GM19463 (cell line): ENCODE results near the gene CDH18.
"Not testable (repeated sequence)": the region's sequence is repeated elsewhere in the genome, so short reads cannot be mapped to it uniquely, and the experiment has no call there.

Experiments used
- ATAC-seq: cut with Tn5 transposase; IDR thresholded peaks from one replicate; pipeline ENCODE4 v1.9.1; 2021; ENCODE audit warnings: mild to moderate bottlenecking, moderate library complexity; ENCODE audit not compliant: unreplicated experiment

The CDH18 gene

DNA sequence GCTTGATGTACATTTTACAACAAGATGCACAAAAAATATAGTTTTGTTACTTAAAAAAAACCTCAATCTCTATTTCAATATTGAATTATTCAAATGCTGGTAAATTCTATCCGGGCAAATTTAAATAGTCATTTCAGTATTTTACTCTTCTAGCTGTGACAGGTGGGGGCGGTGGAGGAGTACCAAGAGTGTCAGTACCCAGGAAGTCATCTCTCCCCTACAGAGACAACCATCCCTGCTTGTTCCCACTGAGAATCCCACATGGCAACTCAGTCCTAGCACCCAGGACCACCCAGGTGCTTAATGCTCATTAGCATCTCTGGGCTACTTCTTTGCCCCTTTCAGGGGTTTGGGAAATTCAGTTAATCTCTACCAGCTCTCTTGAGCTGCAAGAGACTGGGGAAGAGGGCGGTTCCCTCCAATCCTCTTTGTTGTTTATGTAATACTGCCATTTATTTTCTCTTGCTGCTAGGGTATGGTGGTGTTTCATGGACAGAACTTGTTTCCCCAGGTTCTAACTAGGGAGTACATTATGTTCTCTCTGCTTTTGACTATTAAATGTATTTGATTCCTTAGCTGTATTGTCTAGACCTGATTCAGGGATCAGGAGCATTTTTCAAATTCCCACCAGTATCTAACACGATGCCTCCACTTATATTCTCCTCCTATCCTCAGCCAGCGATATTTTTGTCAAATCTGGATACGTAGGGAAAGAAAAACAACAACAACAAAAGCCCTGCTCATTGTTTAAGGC lies 122.5 kb downstream of the CDH18 start:
- no peak for ATAC-seq

GRCh38 chr5:19862711-19863110 lies 125.3 kb downstream of the CDH18 start:
- no peak for ATAC-seq

- no peak for ATAC-seq
Observed at GRCh38 chr5:19859020-19859419, 129.0 kb downstream of the CDH18 start.

DNA sequence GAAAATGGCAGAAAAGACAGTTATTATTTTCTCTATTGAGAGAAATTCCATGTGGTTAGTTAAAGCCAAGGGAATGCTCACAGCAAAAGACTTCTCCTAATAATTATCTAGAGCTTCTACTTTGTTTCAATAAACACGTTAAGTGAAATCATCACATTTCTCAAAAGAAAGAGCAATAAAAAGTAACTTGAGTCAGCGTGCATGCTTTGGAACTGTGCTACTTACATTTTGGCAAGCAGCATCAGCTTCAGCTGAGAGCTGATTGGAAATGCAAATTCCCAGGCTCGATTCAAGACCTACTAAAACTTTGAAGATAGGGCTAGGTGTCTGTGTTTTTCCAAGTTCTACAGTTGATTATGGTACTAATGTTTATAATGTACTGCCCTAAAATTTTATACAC lies 132.1 kb downstream of the CDH18 start:
- ATAC-seq, result no peak

DNA sequence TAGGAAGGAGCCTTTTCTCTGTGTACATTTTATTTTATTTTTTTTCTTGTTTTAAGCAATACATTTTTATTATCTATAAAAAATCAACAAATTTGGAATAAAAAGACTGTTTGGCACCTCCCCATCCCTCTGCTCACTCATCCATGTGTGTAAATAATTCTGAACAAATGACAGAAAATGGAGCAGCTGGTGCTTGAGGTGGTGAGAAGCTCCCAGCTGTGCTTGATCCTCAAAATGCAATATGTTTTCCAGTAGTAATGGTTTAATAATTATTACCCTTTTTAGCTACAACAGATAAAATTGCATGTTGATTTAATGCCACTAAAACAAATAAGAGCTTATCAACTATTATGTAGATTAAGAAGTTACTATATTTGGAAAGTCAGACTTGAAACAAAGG lies 132.5 kb downstream of the CDH18 start:
- no peak for ATAC-seq

DNA sequence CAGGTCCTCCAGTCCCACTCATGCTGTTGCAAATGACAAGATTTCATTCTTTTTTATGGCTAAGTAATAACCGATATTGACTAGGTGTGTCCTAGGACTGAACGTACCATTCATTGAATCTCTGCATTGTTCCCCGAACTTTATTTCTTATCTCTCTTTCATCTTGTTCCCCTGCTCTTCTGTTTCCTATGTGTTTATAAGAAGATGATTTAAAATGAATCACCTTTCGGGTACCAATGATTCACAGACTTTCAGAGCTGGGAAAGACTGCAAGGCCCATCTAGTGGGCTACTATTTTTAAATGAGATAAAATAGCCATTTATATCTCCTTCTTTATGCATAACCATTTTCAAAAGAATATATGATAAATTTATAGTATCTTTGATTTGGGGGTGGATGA lies 133.0 kb downstream of the CDH18 start:
- no peak for ATAC-seq

DNA sequence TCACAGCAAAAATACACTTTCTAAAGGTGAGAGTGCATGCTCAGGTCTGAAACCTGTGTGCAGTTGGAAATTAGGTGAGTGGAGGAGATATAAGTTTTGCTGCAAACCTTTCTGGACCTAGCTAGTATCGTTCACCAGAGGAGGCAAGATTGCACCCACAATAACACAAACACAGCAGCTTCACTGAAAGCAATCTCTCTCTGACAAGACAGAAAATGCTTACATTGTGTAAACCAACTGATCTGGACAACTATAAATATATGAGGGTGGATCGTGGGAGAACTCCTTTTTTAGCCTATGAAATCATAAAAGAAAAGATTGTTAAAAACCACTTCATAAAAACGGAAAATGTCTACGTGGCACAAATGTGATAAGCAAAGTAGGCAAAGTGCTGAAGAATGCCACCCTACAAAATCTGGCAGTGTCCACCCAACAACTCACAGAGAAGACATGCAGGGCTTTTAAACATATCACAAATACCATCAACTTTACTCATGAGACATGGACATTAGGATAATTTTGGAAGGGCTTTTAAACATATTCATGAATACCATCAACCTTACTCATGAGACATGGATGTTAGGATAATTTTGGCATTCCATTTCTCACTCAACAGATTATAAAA lies 134.3 kb downstream of the CDH18 start:
- no peak for ATAC-seq

- ATAC-seq, result no peak
Observed at GRCh38 chr5:19837536-19838174, 150.3 kb downstream of the CDH18 start.

DNA sequence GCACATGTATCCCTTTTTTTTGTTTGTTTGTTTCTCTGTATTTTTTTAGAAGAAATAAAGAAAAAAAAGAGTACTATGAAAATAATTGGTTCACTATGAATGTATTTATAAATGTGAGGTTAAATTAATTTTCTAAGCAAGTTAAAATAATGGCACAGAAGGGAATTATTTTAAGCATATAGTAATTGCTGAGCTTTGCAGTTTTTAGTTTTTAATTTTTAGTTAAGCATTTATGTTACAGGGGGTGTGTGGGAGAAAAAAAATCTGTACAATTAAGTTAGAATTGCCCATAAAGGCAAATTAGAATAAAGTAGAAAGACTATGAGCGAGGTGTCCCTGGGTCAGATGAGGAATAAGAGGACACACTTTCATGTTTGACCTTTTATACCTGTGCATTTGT lies 152.6 kb downstream of the CDH18 start:
- ATAC-seq, result no peak

GRCh38 chr5:19812720-19813119 lies 175.3 kb downstream of the CDH18 start:
- ATAC-seq, result not testable (repeated sequence)

DNA sequence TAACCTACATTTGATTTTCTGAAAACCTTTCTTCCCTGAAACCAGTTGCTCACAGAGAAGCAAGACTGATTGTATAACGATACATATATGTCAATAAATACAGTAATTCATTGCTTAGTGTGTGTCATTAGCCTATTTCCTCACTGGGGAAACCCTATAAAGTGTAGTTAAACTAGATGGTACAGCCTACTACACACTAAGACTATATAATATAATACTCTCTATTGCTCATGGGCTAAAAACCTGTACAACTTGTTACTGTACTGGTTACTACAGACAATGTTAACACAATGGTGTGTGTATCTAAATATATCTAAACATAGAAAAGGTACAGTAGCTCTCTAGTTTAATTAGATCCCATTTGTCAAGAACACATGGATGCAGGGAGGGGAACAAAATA lies 181.2 kb downstream of the CDH18 start:
- ATAC-seq, result no peak

DNA sequence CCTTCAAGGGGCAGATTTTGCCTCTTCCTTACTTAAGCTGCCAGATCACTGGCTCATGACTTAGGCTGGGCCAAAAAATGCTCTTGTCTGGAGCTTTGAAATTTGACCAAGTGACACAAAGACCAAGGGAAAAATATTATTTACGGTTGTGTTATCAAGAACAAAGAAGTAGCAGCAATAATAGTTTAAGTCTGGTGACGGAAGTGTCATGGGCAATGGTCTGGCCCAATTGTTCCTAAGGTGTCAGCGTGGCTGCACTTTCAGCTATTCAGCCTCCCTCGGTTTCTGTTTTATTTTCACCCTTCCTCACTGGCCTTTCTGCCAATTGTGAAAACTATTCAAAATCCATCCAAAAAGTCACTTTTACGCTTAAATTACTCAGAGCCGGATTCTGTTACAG lies 185.3 kb downstream of the CDH18 start:
- ATAC-seq, result no peak

DNA sequence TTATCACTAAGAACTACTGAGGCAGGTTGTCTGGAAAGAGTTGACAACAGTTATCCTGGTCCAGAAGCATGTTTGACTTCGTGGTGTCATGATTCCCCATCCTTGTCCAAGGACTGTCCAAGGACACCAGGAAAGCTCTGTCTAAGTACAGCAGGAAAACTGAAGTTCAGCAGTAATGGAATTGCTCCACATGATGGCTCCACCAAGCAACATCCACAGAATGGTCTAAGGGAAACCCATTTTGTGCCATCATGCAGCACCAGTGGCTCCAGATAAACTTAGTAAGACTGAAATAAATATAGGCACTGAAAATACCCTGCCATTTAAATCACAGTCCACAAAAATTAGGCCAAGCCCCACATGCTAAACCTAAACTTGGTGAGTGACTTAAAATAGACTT lies 192.8 kb downstream of the CDH18 start:
- ATAC-seq, result no peak

DNA sequence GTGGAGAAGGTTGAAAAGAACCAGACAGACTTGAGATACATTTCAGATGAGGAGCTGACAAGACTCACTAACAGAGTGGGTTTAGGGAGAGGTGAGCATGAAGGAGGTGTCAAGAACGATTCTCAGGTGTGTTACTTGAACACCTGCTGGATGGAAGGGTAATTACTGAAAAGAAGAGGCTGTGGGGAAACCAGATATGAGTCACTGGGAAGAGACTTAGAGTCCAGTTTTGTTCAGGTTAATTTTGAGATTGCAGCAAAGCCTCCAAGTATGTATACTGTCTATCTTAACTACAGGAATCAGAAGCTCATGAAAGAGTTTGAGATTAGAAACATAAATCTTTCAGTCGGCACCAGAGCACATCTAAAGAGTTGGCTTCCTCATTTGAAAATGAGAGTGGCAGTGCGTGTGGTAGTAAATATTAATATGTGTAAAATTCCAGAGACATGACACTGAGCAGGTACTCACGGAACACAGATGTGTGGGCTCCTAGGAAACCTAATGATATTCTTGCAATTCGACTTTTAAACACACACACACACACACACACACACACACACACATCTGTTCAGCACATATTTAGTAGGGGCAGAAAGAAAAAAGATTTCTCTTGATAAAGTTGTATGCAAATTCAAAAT lies 197.1 kb downstream of the CDH18 start:
- ATAC-seq, result no peak

- no peak for ATAC-seq
Observed at GRCh38 chr5:19782566-19782965, 205.4 kb downstream of the CDH18 start.

DNA sequence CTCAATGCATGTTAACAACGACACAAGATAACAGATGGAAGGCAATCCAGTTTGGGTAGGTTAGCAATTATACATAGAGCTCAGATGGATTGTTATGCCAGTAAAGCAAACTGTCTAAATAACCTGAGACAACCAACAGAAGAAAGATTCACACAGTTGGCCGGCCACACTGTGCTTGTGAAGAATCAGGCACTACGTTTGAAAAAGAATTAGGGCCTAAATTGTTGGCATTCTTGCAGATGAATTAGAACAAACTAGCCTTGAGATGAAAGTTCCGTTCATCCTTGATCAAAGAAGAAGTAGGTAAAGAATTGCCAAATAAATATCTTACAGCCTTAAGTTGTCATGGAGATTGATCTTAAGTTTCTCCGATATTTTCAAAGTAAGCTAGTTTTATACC lies 210.6 kb downstream of the CDH18 start:
- ATAC-seq, result no peak

GRCh38 chr5:19776886-19777285 lies 211.1 kb downstream of the CDH18 start:
- ATAC-seq, result not testable (repeated sequence)

GRCh38 chr5:19771174-19771835 lies 216.7 kb downstream of the CDH18 start:
- ATAC-seq, result no peak

DNA sequence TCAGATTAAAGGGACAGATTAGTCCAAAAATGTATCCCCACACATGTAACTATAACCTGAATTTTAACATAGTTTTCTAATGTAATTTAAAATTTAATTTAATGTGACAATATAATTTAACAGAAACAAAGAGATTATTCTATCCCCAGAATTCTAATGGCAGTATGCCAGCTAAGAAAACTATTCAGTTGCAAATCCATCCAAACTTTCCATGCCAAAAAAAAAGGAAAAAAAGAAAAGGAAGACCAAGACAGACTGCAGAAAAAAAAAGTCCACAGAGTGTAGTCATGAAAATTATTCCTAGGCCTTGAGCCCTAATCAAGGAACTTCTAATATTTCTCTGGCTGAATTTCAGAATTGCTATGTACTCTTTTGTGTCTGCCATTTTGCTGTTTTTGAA lies 217.6 kb downstream of the CDH18 start:
- no peak for ATAC-seq

- ATAC-seq, result no peak
Observed at GRCh38 chr5:19767987-19768386, 220.0 kb downstream of the CDH18 start.

DNA sequence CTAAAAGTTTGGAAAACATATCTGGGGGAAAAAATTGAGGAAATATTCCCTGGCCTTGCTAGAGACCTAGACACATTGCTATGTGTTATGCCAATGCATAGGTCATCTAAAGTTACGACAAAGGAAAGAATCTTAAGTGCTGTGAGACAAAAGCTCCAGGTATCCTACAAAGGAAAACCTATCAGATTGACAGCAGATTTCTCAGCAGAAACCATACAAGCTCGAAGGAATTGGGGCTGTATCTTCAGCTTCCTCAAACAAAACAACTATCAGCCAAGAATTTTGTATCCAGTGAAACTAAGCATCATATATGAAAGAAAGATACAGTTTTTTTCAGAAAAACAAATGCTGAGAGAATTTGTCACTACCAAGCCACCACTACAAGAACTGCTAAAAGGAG lies 234.4 kb downstream of the CDH18 start:
- ATAC-seq, result no peak
